PFSK-1 (cell line): ENCODE results near the gene B3GALT2.

Source experiments
- FOXP2 ChIP-seq: optimal IDR thresholded peaks from 2 replicates; pipeline ENCODE3; 2011; ENCODE audit warnings: borderline replicate concordance, control low read depth, inconsistent platforms; ENCODE audit not compliant: insufficient read depth; ENCODE audit errors: extremely low read length, extremely low read depth
- POLR2AphosphoS5 ChIP-seq: IDR thresholded peaks from 2 replicates; pipeline ENCODE4 v1.6.1; 2012; ENCODE audit warnings: low read depth, mild to moderate bottlenecking, control low read depth, low read length, moderate library complexity
- REST ChIP-seq, 2 experiments: IDR thresholded peaks; 2 replicates each; pipeline versions ENCODE4 v1.6.1 to v1.8.0; 2011 to 2012; ENCODE audit warnings: low read depth in 2 of 2, low read length in 2 of 2, control low read depth in 1 of 2, inconsistent platforms in 1 of 2, mild to moderate bottlenecking in 1 of 2, moderate library complexity in 1 of 2; ENCODE audit not compliant: insufficient read depth in 1 of 2
- SIN3A ChIP-seq: IDR thresholded peaks from 2 replicates; pipeline ENCODE4 v1.6.1; 2012; ENCODE audit warnings: mild to moderate bottlenecking, low read length, moderate library complexity, borderline replicate concordance; ENCODE audit not compliant: insufficient read depth
- TAF1 ChIP-seq: IDR thresholded peaks from 2 replicates; pipeline ENCODE4 v1.6.1; 2012; ENCODE audit warnings: low read length, control low read depth, borderline replicate concordance; ENCODE audit not compliant: insufficient read depth

GRCh38 chr1:193185901-193186731, at the start of gene B3GALT2:
- TF ChIP-seq REST (IDR thresholded peaks at IDR 0.05; ENCODE audit: insufficient read depth in 1 of 2, low read depth in 2 of 2, low read length in 2 of 2) (no peak), TAF1 (no peak), POLR2AphosphoS5 (no peak), SIN3A (no peak), FOXP2 (no peak)
